HEK293 (cell line): ENCODE data around the gene CARD14.

Experiments used
- CTCF ChIA-PET: fragments of 350-600 bp; formaldehyde crosslinking; extraction: SDS; loops from one replicate; lab custom pipeline; 2021; ENCODE audit warnings: antibody characterized with exemption; lab: Yijun Ruan, JAX
- POLR2A ChIA-PET: fragments of 300-600 bp; formaldehyde crosslinking; extraction: SDS; loops from one replicate; lab custom pipeline; 2020; ENCODE audit warnings: antibody characterized with exemption, inconsistent platforms; lab: Yijun Ruan, JAX
- H3K27ac ChIP-seq: fragments of 200-500 bp; sonication (Bioruptor generic); 2 replicates; pipeline ENCODE4 v1.5.1; 2014; ENCODE audit warnings: low read depth, low read length, control low read depth, inconsistent platforms; ENCODE audit errors: extremely low read depth
- H3K36me3 ChIP-seq, 2 experiments: fragments of 200-500 bp in 1 of 2; sonication (Bioruptor generic) in 1 of 2; 1 replicate in 1 of 2; 2 replicates in 1 of 2; pipeline ENCODE4 v1.5.1; 2014 to 2017; ENCODE audit warnings: inconsistent platforms in 2 of 2, low read length in 2 of 2; ENCODE audit not compliant: control insufficient read depth in 2 of 2, insufficient read depth in 1 of 2
- H3K4me1 ChIP-seq: fragments of 200-500 bp; sonication (Bioruptor generic); 2 replicates; pipeline ENCODE4 v1.5.1; 2014; ENCODE audit warnings: mild to moderate bottlenecking, low read length, inconsistent platforms; ENCODE audit not compliant: control insufficient read depth, insufficient read depth
- H3K4me3 ChIP-seq: 2 replicates; pipeline ENCODE4 v1.5.1; 2011; ENCODE audit warnings: low read depth, mild to moderate bottlenecking, control low read depth, low read length, moderate library complexity
- H3K9me3 ChIP-seq: fragments of 200-500 bp; sonication (Bioruptor generic); 2 replicates; pipeline ENCODE4 v1.5.1; 2014; ENCODE audit warnings: low read depth, low read length, inconsistent platforms; ENCODE audit not compliant: control insufficient read depth, insufficient read depth
- GFI1B ChIP-seq: fragments of 450-650 bp; formaldehyde crosslinking; IDR thresholded peaks from 2 replicates; pipeline ENCODE4 v1.5.1; 2016; ENCODE audit warnings: missing biosample characterization, missing genetic modification characterization
- KLF1 ChIP-seq: fragments of 450-650 bp; formaldehyde crosslinking; IDR thresholded peaks from 2 replicates; pipeline ENCODE4 v1.5.1; 2016; ENCODE audit warnings: missing biosample characterization, missing genetic modification characterization
- KLF10 ChIP-seq: fragments of 450-650 bp; IDR thresholded peaks from 2 replicates; pipeline ENCODE4 v1.5.1; 2018; ENCODE audit warnings: missing biosample characterization, mild to moderate bottlenecking, missing genetic modification characterization
- KLF16 ChIP-seq: fragments of 450-650 bp; formaldehyde crosslinking; IDR thresholded peaks from 2 replicates; pipeline ENCODE4 v1.5.1; 2017; ENCODE audit warnings: missing biosample characterization, missing genetic modification characterization
- MEIS1 ChIP-seq: sonication (generic); formaldehyde crosslinking; IDR thresholded peaks from 2 replicates; pipeline ENCODE4 v1.8.1; 2022; ENCODE audit warnings: missing genetic modification reagents, mild to moderate bottlenecking, borderline replicate concordance
- MZF1 ChIP-seq: fragments of 450-650 bp; formaldehyde crosslinking; IDR thresholded peaks from 2 replicates; pipeline ENCODE4 v1.5.1; 2017; ENCODE audit warnings: missing biosample characterization, missing genetic modification characterization, borderline replicate concordance
- OSR2 ChIP-seq: fragments of 450-650 bp; formaldehyde crosslinking; IDR thresholded peaks from 2 replicates; pipeline ENCODE4 v1.5.1; 2016; ENCODE audit warnings: missing biosample characterization, missing genetic modification characterization
- SETDB1 ChIP-seq: IDR thresholded peaks from one replicate; pipeline ENCODE4 v1.6.1; 2017; ENCODE audit warnings: mild to moderate bottlenecking, low read length, moderate library complexity, mixed read lengths; ENCODE audit not compliant: insufficient read length
- SP7 ChIP-seq: fragments of 450-650 bp; formaldehyde crosslinking; IDR thresholded peaks from 2 replicates; pipeline ENCODE4 v1.5.1; 2016; ENCODE audit warnings: missing biosample characterization, missing genetic modification characterization
- TRIM28 ChIP-seq: IDR thresholded peaks from 2 replicates; pipeline ENCODE4 v1.6.1; 2011; ENCODE audit warnings: low read length, control low read depth, borderline replicate concordance
- ZBTB20 ChIP-seq: fragments of 450-650 bp; formaldehyde crosslinking; IDR thresholded peaks from 2 replicates; pipeline ENCODE4 v1.5.1; 2016; ENCODE audit warnings: missing biosample characterization, missing genetic modification characterization
- ZFP3 ChIP-seq: fragments of 450-650 bp; formaldehyde crosslinking; IDR thresholded peaks from 2 replicates; pipeline ENCODE4 v1.5.1; 2016; ENCODE audit warnings: low read depth, missing biosample characterization, missing genetic modification characterization
- ZNF112 ChIP-seq: fragments of 450-650 bp; formaldehyde crosslinking; IDR thresholded peaks from 2 replicates; pipeline ENCODE4 v1.5.0; 2017; ENCODE audit warnings: missing biosample characterization, missing genetic modification characterization
- ZNF138 ChIP-seq: fragments of 450-650 bp; formaldehyde crosslinking; IDR thresholded peaks from 2 replicates; pipeline ENCODE4 v1.5.1; 2016; ENCODE audit warnings: missing biosample characterization, missing genetic modification characterization, borderline replicate concordance
- ZNF140 ChIP-seq: fragments of 450-650 bp; formaldehyde crosslinking; IDR thresholded peaks from 2 replicates; pipeline ENCODE4 v1.5.1; 2016; ENCODE audit warnings: missing biosample characterization, missing genetic modification characterization
- ZNF16 ChIP-seq: fragments of 450-650 bp; formaldehyde crosslinking; IDR thresholded peaks from 2 replicates; pipeline ENCODE4 v1.5.1; 2016; ENCODE audit warnings: low read depth, missing biosample characterization, missing genetic modification characterization
- ZNF175 ChIP-seq: fragments of 450-650 bp; formaldehyde crosslinking; IDR thresholded peaks from 2 replicates; pipeline ENCODE4 v1.5.1; 2016; ENCODE audit warnings: missing biosample characterization, missing genetic modification characterization
- ZNF2 ChIP-seq: fragments of 450-650 bp; formaldehyde crosslinking; IDR thresholded peaks from 2 replicates; pipeline ENCODE4 v1.5.1; 2016; ENCODE audit warnings: missing biosample characterization, missing genetic modification characterization
- ZNF426 ChIP-seq: fragments of 450-650 bp; formaldehyde crosslinking; IDR thresholded peaks from 2 replicates; pipeline ENCODE4 v1.5.1; 2017; ENCODE audit warnings: missing biosample characterization, missing genetic modification characterization, mild to moderate bottlenecking, inconsistent platforms, moderate library complexity
- ZNF433 ChIP-seq: fragments of 450-650 bp; formaldehyde crosslinking; IDR thresholded peaks from 2 replicates; pipeline ENCODE4 v1.5.1; 2016; ENCODE audit warnings: missing biosample characterization, missing genetic modification characterization, low read depth
- ZNF473 ChIP-seq: fragments of 450-650 bp; formaldehyde crosslinking; IDR thresholded peaks from 2 replicates; pipeline ENCODE4 v1.5.1; 2017; ENCODE audit warnings: missing biosample characterization, missing genetic modification characterization
- ZNF521 ChIP-seq: fragments of 450-650 bp; formaldehyde crosslinking; IDR thresholded peaks from 2 replicates; pipeline ENCODE4 v1.5.1; 2017; ENCODE audit warnings: missing biosample characterization, mild to moderate bottlenecking, missing genetic modification characterization
- ZNF530 ChIP-seq: fragments of 450-650 bp; formaldehyde crosslinking; IDR thresholded peaks from 2 replicates; pipeline ENCODE4 v1.5.1; 2016; ENCODE audit warnings: low read depth, missing biosample characterization, missing genetic modification characterization
- ZNF626 ChIP-seq: fragments of 450-650 bp; sonication (Bioruptor Pico); formaldehyde crosslinking; IDR thresholded peaks from 2 replicates; pipeline ENCODE4 v1.5.1; 2018; ENCODE audit warnings: missing biosample characterization, missing genetic modification characterization, inconsistent platforms
- ZNF629 ChIP-seq: fragments of 450-650 bp; formaldehyde crosslinking; IDR thresholded peaks from 2 replicates; pipeline ENCODE4 v1.5.1; 2017; ENCODE audit warnings: missing biosample characterization, missing genetic modification characterization
- ZNF654 ChIP-seq: fragments of 450-650 bp; formaldehyde crosslinking; IDR thresholded peaks from 2 replicates; pipeline ENCODE4 v1.5.1; 2016; ENCODE audit warnings: low read depth, missing biosample characterization, missing genetic modification characterization
- ZNF664 ChIP-seq: fragments of 450-650 bp; formaldehyde crosslinking; IDR thresholded peaks from 2 replicates; pipeline ENCODE4 v1.5.1; 2016; ENCODE audit warnings: missing biosample characterization, missing genetic modification characterization
- ZSCAN16 ChIP-seq: fragments of 450-650 bp; formaldehyde crosslinking; IDR thresholded peaks from 2 replicates; pipeline ENCODE4 v1.5.1; 2016; ENCODE audit warnings: missing biosample characterization, missing genetic modification characterization
- ZSCAN23 ChIP-seq: fragments of 450-650 bp; formaldehyde crosslinking; IDR thresholded peaks from 2 replicates; pipeline ENCODE4 v1.5.1; 2016; ENCODE audit warnings: missing biosample characterization, missing genetic modification characterization
- ZSCAN30 ChIP-seq: fragments of 450-650 bp; IDR thresholded peaks from 2 replicates; pipeline ENCODE4 v1.5.1; 2018; ENCODE audit warnings: missing biosample characterization, mild to moderate bottlenecking, missing genetic modification characterization, moderate library complexity
- TF ChIP-seq, protein P1 (sequence below): fragments of 450-650 bp; formaldehyde crosslinking; IDR thresholded peaks from 2 replicates; pipeline ENCODE4 v1.5.1; 2016; ENCODE audit warnings: missing biosample characterization, missing genetic modification characterization
- TF ChIP-seq, protein P2 (sequence below): fragments of 450-650 bp; formaldehyde crosslinking; optimal IDR thresholded peaks from 2 replicates; pipeline ENCODE3; 2016; ENCODE audit warnings: missing biosample characterization, mild to moderate bottlenecking, missing genetic modification characterization
- TF ChIP-seq, protein P3 (sequence below): fragments of 450-650 bp; formaldehyde crosslinking; IDR thresholded peaks from 2 replicates; pipeline ENCODE4 v1.5.1; 2016; ENCODE audit warnings: missing biosample characterization, missing genetic modification characterization

CARD14 gene

DNA sequence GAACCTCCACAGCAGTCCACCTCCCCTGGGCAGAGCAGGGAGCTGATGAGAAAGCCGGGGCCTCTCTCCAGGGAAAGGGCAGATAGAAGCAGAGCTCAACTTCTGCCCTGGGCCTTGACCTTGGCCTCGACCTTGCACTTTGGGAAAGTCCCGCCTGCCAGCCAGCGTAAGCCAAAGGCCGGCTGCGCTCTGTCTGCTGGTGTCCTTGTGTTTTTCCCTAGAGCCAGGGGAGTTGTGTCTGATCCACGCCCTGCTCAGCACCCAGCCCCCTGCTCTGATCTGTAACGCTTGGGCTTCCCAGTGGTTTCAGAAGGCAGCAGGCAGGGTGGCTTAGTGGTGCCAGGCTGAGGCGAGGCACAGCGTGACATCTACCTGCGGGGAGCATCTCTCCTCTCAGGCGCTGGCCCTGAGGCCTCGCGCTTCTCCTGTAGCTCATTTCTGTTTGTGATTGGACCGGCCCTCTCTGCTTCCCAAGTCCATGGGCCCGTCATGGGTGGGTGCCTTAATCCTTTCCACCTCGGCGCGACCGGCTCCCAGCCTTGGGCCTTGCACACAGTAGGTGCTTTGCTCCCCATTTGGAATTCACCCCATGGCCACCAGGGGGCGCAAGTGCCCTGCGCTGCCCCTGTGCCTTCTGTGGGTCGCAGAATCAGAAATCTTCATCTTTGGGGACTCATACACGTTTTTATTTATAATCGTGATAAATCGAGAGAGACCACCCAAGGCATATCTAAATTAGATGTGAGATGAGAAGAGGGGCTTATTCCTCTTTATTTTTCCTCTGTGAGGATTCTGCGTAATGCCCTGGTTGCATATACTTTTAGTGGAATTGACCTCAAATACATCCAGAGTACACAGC lies 26.1 kb downstream of the CARD14 start:
- POLR2A ChIA-PET, result no interaction called here
- CTCF ChIA-PET, result interaction anchor here (0.6 to 4.0 kb wide), 29 partner anchors 9 to 735 kb away, joined by 3 to 48 read pairs (median 3); no protein-coding TSS in a partner anchor
- TF ChIP-seq KLF1 (no peak), KLF10 (tag by site-specific recombination) (no peak), ZSCAN23 (tag by site-specific recombination) (peak; percentile 70; the same call in 1 of the 2 replicates), ZNF175 (no peak), ZNF426 (tag by site-specific recombination) (no peak), MZF1 (tag by site-specific recombination) (0 out of 2 replicates have a peak, but pooled peaks have one; percentile 33), ZNF654 (tag by site-specific recombination) (peak; percentile 82), ZSCAN16 (peak; percentile 87), ZNF433 (tag by site-specific recombination) (no peak), SP7 (tag by site-specific recombination) (0 out of 2 replicates have a peak, but pooled peaks have one; percentile 27), ZNF521 (tag by site-specific recombination) (no peak), ZNF112 (tag by site-specific recombination) (no peak), MEIS1 (CRISPR knock-in tag) (no peak), ZNF530 (no peak), ZNF664 (tag by site-specific recombination) (no peak), ZNF16 (no peak), ZNF2 (tag by site-specific recombination) (peak; percentile 98), SETDB1 (no peak), OSR2 (tag by site-specific recombination) (no peak), ZNF626 (tag by site-specific recombination) (no peak), TRIM28 (no peak), GFI1B (tag by site-specific recombination) (no peak), ZFP3 (tag by site-specific recombination) (no peak), ZNF473 (no peak), ZNF140 (tag by site-specific recombination) (no peak), ZBTB20 (tag by site-specific recombination) (no peak), KLF16 (tag by site-specific recombination) (no peak), ZSCAN30 (peak; percentile 95), ZNF138 (no peak), ZNF629 (tag by site-specific recombination) (no peak)
- TF ChIP-seq, protein P1, sequence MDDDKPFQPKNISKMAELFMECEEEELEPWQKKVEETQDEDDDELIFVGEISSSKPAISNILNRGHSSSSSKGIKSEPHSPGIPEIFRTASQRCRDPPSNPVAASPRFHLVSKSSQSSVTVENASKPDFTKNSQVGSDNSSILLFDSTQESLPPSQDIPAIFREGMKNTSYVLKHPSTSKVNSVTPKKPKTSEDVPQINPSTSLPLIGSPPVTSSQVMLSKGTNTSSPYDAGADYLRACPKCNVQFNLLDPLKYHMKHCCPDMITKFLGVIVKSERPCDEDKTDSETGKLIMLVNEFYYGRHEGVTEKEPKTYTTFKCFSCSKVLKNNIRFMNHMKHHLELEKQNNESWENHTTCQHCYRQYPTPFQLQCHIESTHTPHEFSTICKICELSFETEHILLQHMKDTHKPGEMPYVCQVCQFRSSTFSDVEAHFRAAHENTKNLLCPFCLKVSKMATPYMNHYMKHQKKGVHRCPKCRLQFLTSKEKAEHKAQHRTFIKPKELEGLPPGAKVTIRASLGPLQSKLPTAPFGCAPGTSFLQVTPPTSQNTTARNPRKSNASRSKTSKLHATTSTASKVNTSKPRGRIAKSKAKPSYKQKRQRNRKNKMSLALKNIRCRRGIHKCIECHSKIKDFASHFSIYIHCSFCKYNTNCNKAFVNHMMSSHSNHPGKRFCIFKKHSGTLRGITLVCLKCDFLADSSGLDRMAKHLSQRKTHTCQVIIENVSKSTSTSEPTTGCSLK (tag by site-specific recombination), result no peak
- TF ChIP-seq, protein P2, sequence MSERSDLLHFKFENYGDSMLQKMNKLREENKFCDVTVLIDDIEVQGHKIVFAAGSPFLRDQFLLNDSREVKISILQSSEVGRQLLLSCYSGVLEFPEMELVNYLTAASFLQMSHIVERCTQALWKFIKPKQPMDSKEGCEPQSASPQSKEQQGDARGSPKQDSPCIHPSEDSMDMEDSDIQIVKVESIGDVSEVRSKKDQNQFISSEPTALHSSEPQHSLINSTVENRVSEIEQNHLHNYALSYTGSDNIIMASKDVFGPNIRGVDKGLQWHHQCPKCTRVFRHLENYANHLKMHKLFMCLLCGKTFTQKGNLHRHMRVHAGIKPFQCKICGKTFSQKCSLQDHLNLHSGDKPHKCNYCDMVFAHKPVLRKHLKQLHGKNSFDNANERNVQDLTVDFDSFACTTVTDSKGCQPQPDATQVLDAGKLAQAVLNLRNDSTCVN (tag by site-specific recombination), result no peak
- TF ChIP-seq, protein P3, sequence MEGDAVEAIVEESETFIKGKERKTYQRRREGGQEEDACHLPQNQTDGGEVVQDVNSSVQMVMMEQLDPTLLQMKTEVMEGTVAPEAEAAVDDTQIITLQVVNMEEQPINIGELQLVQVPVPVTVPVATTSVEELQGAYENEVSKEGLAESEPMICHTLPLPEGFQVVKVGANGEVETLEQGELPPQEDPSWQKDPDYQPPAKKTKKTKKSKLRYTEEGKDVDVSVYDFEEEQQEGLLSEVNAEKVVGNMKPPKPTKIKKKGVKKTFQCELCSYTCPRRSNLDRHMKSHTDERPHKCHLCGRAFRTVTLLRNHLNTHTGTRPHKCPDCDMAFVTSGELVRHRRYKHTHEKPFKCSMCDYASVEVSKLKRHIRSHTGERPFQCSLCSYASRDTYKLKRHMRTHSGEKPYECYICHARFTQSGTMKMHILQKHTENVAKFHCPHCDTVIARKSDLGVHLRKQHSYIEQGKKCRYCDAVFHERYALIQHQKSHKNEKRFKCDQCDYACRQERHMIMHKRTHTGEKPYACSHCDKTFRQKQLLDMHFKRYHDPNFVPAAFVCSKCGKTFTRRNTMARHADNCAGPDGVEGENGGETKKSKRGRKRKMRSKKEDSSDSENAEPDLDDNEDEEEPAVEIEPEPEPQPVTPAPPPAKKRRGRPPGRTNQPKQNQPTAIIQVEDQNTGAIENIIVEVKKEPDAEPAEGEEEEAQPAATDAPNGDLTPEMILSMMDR, result peak; percentile 76

More for the DNA sequence above, 26.1 kb downstream of the CARD14 start:
- Histone ChIP-seq H3K36me3 (no peaks in the 10 kb centered on the region), H3K9me3 (no peaks in the 10 kb centered on the region), H3K4me3 (no peak overlapping the region), H3K27ac (no peak overlapping the region), H3K4me1 (no peaks in the 10 kb centered on the region)
